HepG2 (cell line): ENCODE measurements around the gene TMX2.

Experiments
- NBN ChIP-seq: fragments of 450-650 bp; conservative IDR thresholded peaks from 2 replicates; pipeline ENCODE4 v1.6.1; 2017
- PAX8 ChIP-seq: sonication (generic); formaldehyde crosslinking; IDR thresholded peaks from 2 replicates; pipeline ENCODE4 v1.8.0; 2022; ENCODE audit warnings: mild to moderate bottlenecking, missing genetic modification reagents, borderline replicate concordance
- TF ChIP-seq, protein P1 (sequence below): sonication (generic); formaldehyde crosslinking; IDR thresholded peaks from 2 replicates; pipeline ENCODE4 v1.5.0; 2020; ENCODE audit warnings: mild to moderate bottlenecking, missing genetic modification reagents, moderate library complexity

DNA sequence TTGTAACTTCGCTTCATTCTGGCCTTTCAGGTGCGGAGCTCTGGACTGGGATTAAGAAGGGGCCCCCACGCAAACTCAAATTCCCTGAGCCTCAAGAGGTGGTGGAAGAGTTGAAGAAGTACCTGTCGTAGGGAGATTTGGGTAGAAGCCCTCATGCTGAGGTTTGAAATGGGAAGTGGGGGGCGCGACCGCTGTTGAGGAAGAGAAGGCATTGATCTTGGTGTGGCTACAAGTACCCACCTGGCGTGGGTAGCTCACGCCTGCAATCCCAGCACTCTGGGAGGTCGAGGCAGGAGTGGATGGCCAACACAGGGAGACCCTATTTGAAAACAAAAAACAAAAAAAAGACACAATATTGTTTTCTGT, 29.7 kb downstream of the TMX2 start:
- no peak for TF ChIP-seq NBN
- TF ChIP-seq PAX8, result no peak
- TF ChIP-seq, protein P1, sequence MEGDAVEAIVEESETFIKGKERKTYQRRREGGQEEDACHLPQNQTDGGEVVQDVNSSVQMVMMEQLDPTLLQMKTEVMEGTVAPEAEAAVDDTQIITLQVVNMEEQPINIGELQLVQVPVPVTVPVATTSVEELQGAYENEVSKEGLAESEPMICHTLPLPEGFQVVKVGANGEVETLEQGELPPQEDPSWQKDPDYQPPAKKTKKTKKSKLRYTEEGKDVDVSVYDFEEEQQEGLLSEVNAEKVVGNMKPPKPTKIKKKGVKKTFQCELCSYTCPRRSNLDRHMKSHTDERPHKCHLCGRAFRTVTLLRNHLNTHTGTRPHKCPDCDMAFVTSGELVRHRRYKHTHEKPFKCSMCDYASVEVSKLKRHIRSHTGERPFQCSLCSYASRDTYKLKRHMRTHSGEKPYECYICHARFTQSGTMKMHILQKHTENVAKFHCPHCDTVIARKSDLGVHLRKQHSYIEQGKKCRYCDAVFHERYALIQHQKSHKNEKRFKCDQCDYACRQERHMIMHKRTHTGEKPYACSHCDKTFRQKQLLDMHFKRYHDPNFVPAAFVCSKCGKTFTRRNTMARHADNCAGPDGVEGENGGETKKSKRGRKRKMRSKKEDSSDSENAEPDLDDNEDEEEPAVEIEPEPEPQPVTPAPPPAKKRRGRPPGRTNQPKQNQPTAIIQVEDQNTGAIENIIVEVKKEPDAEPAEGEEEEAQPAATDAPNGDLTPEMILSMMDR (CRISPR knock-in tag), result no peak
